Stimulated activated CD8-positive, alpha-beta memory T cell treated with anti-CD3 and anti-CD28 coated beads, Interleukin-7, amount 100 ng/mL, for 1 hour (primary cell): ENCODE results near the gene ZNF771.
"Not testable (repeated sequence)": the region's sequence is repeated elsewhere in the genome, so short reads cannot be mapped to it uniquely, and the experiment has no call there.

Experiments used
- DNase-seq, 2 donors: peaks; one replicate each; pipeline ENCODE4 v3.0.0-alpha.2; 2020; ENCODE audit warnings: low read depth in 2 of 2

ZNF771 gene

GRCh38 chr16:30375864-30376263 lies 31.5 kb upstream of the ZNF771 start:
- no peak for DNase-seq

GRCh38 chr16:30376461-30376902 lies 30.9 kb upstream of the ZNF771 start:
- DNase-seq = no peak

- no peak for DNase-seq
These were observed 30.2 kb upstream of the ZNF771 start for GRCh38 chr16:30377050-30377811.

DNA sequence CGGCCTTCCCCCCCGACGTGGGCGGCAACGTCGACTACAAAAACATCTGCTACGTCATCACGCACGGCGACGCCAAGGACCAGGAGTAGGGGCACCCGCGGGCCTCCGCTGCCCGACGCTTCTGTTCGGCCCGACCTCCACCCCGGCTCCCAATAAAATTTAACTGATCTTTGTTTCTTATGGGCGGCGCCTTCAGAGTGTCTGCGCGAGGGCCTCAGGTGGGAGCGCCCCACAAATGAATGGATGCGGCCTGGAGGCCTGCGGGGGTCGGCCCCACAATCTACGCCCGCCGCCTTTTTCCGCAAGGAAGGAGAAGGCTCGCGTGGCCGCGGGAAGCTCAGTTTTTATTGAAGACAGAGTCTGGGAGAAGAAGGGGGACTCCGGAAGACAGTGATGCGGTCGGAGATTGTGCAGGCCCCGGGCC lies 29.6 kb upstream of the ZNF771 start:
- DNase-seq = peak; percentile 71 to 82

- peak; percentile 99 to 100 for DNase-seq
These were observed 28.9 kb upstream of the ZNF771 start for GRCh38 chr16:30378236-30379157.

GRCh38 chr16:30379158-30379783 lies 28.1 kb upstream of the ZNF771 start:
- DNase-seq = no peak

DNA sequence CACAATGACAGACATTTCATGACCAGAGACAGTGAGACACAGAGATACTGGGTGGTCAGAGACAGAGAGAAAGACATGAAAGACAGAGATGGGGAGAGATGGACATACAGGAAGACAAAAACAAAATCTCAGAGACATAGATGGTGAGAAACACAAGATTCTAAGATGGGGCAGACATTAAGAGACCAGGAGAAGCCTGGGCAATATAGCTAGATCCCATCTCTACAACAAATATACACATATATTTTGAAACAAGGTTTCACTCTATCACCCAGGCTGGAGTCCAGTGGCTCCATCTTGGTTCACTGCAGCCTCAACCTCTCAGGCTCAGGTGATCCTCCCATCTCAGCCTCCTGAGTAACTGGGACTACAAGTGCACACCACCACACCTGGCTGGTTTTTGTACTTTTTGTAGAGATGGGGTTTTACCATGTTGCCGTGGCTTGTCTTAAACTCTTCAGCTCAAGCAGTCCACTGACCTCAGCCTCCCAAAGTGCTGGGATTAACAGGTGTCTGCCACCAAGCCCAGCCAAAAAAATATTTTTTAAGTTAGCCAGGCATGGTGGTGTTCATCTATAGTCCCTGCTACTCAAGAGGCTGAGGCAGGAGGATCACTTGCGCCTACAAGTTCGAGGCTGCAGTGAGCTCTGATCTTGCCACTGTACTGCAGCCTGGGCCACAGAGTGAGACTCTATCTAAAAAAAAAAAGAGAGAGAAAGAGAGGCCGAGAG lies 27.2 kb upstream of the ZNF771 start:
- no peak for DNase-seq

DNA sequence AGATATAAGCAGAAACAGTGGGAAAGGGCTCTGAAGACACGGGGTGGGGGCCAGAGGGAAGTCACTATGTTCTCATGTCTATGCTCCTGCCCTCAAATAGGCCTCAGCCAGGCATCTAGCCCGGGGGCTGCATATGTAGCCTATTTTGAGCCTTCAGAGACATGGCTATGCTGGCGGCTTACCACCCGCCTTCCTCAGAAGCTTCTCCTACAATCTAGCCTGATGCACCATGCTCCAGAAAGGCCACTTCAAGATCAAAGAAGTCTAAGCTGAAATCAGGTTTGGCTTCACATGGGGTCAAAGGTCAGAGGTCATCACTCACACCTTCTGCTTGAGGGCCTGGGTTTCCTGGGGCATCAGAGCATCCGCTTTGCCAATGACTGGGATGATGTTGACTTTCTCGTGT lies 26.6 kb upstream of the ZNF771 start:
- no peak for DNase-seq

- no peak for DNase-seq
These were observed 25.9 kb upstream of the ZNF771 start for GRCh38 chr16:30381291-30382041.

- peak; percentile 51 to 55 for DNase-seq
These were observed 25.1 kb upstream of the ZNF771 start, which contains the start of gene SEPTIN1 for GRCh38 chr16:30382111-30382881. Gene SEPTIN1, minus strand, starts transcription at chr16:30382561. Its CDS starts 19 bp downstream, at chr16:30382542.

- DNase-seq = no peak
These were observed 23.9 kb upstream of the ZNF771 start for GRCh38 chr16:30383521-30383920.

DNA sequence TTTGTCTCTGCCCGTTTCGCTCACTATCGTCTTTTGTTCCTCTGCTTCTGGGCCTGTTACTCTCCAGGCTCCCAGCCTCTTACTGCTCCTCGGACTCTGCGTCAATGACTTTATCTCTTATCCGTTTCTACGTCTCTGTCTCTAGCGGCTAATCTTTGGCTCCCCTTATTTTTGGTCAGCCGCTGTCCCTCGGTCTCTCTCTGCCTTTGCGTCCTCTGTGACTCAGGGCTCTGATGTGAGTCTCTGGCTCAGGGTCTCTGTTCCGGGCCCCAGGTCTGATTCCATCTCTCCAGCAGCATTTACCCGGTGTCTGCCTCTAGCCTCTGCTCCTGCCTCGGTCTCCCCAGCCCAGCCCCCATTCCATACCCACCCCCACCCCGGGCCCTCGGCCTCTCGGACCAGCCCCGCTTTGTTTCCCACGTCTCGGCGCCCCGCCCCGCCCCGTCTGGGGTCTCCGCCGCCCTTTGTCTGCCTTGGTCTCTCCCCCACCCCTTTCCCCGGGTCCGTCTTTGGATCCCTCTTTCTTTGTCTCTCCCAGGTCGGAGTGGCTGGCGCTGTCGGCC lies 12.7 kb upstream of the ZNF771 start:
- no peak for DNase-seq

DNA sequence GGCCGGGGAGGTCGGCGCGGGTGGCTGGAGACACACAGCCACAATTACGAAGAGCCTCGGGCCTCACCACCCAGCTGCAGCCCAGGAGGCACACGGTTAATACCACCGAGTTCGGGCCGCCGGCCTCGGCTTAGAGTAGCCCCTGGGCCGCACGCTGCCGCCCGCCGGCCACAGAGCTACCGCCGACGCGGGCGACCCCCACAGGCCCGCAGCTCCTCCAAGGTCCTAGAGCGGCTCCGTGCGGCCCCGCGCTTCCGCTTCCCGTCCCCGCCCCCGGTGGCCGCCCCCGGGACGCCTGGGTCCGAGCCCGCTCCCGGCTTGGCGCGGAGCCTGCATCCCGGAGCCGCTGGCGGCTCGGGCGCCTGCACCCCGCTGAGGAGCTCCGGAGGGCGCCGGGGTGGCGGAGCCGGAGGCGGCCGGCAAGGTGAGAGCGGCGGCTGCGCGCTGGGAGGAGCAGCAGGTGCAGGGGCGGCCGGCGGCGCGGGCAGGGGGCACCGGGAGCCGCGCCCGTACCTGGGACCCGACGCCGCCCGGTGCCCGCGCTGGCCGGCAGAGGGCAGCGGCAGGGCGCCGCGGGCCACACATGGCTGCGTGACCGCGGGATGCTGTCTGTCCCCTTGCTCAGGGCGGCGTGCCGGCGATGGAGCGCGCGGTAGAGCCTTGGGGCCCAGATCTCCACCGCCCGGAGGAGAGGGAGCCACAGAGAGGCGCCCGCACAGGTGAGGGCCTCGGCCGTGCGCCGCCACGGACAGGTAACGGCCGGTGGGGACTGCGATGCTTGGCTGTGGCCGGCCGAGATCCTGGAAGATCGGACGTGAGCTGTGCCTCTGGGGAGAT lies 12.0 kb upstream of the ZNF771 start, which contains the start of gene ZNF48:
TSS of gene ZNF48 (plus strand) at position 266 of the 837 bp plus-strand sequence. CDS start at position 641, 375 bp downstream.
- DNase-seq = no peak

- DNase-seq = no peak
These were observed 11.3 kb upstream of the ZNF771 start for GRCh38 chr16:30395992-30396585.

DNA sequence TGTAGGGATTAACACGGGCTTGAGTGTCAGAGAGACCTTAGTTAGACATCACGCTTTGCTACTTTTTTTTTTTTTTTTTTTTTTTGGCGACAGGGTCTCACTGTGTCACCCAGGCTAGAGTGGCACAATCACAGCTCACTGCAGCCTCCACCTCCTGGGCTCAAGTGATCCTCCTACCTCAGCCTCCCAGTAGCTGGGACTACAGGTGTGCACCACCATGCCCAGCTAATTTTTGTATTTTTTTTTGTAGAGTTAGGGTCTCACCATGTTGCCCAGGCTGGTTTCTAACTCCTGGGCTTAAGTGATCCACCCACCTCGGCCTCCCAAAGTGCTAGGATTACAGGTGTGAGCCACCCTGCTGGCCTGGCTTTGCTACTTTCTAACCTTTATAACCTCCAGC lies 10.8 kb upstream of the ZNF771 start:
- not testable (repeated sequence) for DNase-seq

- DNase-seq = no peak
These were observed 10.3 kb upstream of the ZNF771 start for GRCh38 chr16:30397056-30397455.

DNA sequence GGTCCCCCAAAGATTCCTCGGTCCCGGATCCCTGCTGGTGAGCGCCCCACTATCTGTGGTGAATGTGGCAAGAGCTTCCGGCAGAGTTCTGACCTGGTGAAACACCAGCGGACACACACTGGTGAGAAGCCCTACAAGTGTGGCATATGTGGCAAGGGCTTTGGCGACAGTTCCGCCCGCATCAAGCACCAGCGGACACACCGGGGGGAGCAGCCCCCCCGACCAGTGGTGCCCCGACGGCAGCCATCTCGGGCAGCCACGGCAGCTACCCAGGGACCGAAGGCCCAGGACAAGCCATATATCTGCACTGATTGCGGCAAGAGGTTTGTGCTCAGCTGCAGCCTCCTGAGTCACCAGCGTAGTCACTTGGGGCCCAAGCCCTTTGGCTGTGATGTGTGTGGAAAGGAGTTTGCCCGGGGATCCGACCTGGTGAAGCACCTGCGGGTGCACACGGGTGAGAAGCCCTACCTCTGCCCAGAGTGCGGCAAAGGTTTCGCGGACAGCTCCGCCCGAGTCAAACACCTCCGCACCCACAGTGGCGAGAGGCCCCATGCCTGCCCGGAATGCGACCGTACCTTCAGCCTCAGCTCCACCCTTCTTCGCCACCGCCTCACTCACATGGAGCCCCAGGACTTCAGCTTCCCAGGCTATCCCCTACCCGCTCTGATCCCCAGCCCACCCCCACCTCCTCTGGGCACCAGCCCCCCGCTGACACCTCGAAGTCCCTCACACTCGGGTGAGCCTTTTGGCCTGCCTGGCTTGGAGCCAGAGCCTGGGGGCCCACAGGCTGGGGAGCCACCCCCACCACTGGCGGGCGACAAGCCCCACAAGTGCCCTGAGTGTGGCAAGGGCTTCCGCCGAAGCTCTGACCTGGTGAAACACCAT lies 9.4 kb upstream of the ZNF771 start:
- DNase-seq = no peak
